HG02870 (cell line): ENCODE measurements around the gene TCERG1L.

Experiments
- ATAC-seq: cut with Tn5 transposase; IDR thresholded peaks from one replicate; pipeline ENCODE4 v1.9.1; 2021; ENCODE audit warnings: mild to moderate bottlenecking, moderate library complexity; ENCODE audit not compliant: unreplicated experiment

TCERG1L gene

DNA sequence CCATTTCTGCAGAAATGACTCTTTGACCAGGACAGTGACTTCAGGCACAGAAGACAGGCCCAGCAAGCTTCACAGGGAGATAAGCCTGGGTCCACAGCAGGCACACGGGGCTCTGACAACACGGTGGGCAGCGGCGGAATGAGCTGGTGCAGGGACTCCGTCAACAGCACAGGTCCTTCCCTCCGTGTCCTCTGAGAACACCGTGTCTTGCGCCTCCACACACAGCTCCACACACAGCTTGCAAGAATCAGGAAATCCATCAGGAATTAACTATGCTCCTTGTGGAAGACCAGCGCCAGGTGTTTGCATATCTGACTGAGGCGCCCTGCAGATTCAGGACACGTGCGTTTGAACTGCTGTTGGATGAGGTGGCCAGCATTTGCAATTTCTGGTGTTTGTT is 39.6 kb downstream of the TCERG1L start:
- no peak for ATAC-seq

DNA sequence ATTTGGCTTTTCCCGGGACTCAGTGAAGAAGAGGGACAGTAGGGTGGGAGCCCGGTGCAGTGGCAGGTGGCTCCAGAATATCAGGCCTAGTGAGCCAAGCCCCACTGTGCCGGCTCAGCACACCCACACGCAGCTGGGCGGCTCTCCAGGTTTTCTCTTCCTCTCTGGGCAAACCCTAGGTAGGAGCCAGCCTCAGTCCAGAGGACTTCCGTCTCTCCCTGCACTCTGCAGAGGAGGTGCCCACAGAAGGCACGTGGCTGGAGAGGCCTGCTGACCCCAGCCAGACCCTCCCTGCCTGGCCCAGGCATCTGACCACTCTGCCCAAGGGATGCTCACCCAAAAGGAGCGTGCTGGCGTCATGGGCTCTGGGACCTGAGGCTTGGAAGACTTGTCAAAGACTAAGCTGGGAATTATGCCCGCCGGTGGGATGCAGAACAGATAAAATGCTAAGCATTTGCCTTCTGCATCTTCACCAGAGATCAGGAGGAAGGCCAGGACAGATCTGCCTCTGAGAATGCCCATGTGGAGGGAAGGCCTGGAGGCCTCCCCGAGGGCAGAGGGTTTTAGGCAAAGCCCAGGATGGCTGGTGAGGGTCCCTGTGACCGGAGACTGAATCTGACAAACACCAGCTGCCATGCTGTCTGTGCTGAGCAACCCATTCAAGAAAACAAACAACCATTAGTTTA is 40.2 kb downstream of the TCERG1L start:
- no peak for ATAC-seq

DNA sequence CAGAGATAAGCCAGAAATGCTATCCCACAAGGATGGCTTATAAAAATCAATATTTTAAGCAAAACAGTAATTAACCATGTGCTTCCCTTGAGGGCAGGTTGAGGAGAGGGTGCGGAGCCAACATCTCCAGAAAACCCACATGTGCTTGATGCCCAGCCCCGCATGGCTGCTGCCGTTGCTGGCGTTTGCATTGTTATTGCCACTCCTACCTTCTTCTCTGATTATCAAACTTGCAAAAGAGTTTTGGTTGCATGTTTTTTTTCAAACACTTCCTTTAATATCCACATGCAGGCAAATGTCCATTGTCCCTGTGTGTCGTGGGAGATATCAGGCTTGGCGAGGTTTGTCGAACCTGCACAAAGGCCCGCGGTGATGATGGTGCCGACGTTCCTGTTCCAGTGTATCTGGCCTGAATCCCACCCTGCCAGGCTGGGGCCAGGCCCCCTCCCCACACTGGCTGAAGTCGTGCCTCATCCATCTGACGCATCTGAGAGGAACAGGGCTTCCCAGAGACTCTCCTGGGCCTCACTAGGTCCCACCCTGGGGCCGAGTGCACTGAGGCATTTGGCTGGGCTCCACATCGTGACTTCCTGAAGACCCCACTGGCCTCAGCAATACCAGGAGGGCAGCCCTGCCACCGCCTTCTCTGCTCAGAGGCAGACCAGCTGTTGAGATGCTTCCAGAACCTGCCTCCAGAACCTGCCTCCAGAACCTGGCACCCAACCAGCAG is 40.9 kb downstream of the TCERG1L start:
- ATAC-seq: no peak

DNA sequence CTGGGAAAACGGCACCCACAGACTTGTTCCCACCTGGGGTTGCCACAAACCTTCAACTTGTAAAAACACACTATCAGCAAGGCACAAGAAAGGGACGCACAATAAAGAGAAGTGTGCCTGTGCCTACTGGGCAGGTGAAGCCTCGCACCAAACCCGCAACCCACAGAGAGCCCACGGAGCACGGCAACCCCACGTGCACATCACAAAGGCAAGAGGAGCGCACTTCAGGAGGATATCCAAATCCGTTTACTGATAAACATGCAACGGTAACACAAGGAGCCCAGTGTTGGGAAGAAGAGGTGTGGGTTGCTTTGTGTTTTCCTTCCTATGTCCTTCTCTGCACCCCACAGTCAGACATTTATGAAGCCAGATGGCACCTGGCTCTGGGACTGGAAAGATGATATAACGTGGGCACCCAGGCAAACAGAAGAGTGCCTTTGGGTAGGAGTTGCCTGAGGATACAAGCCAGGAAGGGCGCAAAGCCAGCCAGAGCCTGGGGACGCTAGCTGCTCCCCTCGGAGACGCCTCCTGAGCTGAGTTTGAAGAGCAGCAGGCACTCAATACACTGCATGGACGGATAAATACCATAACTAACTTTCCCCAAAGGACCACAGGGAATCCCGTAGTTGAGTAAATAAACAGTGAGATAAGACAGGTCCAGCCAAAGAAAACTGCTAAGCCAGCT is 41.6 kb downstream of the TCERG1L start:
- no peak for ATAC-seq

DNA sequence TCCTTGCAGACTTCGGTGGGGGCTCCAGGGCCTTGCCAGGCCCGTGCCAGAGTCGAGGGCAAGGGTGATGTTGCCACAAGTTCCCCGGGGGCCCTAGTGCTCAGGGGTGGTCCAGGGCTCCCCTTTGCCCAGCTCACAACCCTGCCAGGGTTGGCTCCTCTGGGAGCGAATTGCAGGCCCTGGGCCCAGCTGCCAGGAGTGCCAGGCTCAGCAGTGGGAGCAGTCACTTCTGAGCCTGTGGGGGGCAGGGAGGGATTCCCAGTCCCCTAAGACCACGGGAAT is 43.8 kb downstream of the TCERG1L start:
- no peak for ATAC-seq

DNA sequence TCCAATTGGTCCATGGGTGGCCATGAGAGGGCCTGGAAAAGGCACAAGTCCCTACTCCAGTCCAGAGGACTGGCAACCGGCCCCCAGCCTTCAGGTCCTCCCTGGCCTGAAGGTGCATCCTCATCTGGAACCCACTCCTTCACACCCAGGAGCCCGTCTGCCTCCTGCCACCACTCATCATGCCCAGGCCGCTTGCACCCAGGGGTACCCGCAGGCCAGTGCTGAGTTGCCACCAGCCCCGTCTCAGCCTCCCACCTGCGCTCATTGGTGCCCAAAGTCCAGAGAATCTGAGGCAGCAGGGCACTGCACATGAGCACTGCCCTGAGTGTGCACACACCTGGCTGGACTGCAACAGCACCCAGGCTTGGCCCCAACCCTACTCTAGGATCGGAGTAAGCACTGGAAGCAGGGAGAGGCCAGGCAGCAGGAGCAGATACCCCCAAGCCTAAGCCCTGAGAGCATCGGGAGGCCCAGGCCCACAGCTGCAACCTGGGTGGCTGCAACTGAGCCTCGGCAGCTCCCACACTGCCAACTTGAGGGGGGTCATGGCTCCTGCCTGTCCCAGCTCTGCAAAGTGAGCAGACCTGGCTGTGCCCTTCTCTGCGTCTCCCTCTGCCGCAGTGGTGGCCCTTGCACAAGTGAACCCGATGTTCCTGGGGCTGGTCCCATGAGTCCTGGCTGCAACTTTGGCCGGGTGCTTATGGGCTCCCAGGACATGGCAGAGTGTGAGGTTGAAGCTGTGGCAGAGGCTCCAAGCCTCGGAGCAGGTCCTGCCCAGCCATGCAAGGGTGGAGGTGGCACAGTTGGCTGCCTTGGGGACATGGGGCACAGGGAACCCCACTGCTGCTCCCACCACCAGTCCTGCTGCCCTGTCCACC is 44.3 kb downstream of the TCERG1L start:
- ATAC-seq: no peak

DNA sequence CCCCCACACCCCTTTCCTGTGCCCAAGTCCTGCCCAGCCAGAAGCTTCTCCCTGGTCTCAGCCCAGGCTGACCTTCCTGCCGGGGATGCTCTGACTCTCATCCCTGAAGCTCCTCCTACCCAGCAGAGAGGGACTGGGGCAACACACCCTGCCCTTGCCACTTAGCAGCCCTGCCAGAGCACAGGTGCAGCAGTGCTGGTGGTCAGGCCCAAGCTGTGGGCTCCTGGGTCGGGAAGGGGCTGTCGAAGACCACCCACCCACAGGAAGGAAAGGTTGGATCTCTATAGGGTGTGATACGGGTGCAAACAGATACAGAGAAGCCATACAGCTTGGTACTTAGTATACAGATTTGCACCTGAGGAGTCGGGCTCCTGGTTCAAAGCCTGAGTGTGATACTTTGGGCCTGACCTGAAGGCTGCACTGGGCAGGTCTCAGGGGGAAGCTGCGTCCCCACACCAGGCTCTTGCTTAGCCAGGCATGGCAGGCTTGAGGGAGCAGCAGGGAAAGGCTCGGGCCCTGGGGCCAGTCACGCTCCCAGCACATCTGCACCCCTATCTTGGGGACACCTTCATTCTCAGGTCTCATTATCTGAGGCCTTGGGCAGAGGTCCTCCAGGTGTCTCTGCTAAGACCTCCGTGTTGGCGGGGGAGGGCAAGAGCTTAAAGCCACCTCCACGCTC is 47.3 kb downstream of the TCERG1L start:
- no peak for ATAC-seq

DNA sequence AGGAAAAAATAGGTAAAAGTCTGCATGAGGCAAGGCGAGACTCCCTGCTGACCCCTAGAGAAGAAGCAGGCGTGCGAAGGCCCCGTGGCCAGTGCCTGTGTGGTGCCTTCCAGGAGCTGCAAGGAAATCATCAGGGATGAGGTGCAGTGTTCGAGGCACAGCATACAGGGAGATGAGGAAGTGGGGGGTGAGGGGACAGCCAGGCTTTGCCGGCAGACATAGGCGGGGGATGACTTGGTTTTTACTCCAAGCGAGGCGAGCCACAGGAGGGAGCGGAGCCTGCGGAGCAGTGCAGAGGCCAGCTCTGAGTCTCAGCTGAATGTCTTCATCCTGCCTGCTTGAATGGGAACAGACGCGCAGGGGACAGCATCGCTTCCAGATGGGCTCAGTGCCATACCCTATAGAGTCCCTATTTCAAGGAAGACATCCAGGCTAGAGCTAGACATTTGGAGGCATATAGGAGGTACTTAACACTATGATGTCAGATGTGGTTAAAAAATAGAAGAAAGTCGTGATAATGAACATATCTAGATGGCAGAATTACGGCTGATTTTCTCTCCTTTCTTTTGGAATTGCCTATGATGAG is 49.5 kb downstream of the TCERG1L start:
- ATAC-seq: no peak

DNA sequence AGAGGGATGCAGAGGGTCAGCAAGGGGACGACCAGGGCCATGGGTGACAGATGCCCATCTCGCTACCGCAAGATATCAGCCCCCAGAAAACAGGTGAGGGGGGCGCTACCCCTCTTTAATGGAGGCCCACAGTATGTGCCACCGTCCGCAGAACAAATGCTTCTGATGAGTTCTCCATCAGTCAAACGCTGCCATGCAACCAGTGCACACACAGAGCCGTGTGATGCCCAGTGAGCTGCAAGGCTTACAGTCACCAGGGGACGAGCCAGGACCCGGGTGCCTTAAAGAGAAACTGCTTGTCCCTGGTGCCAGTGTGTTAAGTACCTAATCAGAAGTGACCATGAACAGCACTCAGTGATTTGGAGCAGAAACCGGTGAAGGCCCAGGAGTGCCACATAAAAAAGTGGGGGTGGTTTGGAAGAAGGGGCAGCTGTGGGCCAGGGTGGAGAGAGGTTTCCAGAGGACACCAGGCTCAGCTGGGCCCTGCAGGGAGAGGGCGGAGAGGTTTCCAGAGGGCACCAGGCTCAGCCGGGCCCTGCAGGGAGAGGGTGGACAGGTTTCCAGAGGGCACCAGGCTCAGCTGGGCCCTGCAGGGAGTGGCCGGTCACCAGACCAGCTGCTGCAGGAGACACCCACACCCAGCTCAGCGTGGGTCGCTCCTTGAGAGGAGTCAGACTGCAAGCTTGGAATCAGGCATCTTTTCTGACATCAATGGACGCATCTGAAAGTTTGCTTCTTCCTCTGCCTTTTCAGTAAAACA is 50.9 kb downstream of the TCERG1L start:
- ATAC-seq: no peak

DNA sequence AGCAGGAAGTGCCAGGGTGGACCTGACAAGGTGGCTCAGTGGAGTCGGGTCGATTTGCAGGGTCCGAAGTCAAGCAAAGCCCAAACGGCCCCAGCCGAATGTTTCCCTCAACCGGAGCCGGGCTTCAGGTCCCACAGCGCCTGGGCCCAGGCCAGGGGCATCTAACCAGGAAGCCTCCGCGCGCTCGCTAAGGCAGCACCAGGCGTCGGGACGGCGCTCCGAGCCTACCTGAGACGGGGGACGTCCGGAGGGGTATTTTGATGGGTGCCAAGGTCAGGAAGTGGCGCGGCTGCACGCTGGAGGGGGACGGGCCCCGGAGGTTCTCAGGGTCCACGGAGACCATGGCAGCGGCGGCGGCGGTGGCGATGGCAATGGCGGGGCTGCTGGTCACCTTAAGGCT is 51.5 kb downstream of the TCERG1L start:
- ATAC-seq: no peak

DNA sequence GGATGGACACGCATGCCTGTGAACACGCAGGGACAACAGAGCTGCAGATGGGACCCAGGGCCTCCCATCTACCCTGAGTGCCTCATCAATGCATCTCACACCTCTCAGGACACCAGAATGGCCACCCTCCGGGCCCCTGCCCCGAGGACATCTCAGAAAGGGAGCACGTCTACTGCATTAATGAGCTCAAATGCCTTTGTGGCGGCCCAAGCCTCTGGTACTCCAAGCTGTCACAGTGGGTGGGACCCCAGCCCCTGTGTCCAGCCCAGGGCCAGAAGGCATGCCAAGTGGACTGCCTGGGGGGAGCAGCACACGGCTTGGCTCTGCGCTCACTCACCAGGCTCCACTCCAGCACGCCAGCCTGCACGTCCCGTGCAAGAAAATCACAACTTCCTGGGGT is 52.0 kb downstream of the TCERG1L start:
- no peak for ATAC-seq

DNA sequence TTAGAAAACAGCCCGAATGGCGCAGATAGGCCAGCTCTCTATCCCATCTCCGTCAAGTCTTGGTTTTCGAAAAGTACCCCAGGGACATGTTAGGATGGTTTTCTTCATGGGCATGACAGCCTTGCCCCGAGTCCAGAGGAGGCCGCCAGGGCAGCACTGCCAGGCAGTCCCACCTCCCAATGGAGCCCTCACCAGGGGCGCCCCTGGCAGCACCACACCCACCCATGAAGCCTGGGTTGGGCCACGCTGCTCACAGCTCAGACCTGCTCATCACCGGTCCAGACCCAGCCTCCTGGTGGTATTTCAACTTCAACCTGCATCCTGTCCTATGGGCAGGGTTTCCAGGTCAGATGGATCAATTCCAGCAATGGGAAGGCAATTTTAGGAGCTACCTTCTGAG is 53.3 kb downstream of the TCERG1L start:
- ATAC-seq: no peak

DNA sequence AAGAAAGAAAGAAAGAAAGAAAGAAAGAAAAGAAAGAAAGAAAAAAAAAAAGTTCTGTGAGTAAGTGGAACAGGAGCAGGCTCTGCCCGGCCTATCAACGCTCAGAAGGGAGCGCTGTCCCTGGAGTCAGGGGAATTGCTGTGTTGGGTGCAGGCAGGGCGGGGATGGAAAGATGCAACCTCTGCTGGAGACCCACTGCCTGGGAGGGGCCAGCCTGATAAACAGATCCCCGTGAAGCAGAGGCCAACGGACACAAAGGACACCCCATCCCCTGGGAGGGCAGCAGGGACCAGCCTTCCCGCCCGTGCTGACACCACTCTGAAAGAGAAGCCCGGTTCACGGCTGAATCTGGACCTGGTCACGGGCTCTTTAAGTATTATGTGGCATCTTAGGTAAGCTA is 54.5 kb downstream of the TCERG1L start:
- ATAC-seq: no peak

DNA sequence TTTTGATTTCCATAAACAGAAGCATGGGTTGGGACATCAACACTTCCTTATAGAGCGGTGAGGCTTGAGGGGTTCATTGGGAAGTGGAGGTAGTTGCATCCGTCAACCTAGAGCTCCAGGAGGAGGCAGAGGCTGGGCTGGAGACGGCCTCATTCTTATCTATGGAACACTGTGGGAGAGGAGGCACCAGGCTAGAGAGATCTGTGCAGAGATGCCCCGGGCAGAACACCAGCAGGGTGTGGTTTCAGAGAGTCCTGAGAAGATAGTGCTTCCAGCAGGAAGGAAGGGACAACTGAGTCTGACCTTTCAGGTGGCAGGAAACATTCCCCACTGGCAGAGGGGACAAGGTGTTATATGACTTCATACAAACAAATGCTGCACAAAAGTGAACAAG is 56.7 kb downstream of the TCERG1L start:
- no peak for ATAC-seq

DNA sequence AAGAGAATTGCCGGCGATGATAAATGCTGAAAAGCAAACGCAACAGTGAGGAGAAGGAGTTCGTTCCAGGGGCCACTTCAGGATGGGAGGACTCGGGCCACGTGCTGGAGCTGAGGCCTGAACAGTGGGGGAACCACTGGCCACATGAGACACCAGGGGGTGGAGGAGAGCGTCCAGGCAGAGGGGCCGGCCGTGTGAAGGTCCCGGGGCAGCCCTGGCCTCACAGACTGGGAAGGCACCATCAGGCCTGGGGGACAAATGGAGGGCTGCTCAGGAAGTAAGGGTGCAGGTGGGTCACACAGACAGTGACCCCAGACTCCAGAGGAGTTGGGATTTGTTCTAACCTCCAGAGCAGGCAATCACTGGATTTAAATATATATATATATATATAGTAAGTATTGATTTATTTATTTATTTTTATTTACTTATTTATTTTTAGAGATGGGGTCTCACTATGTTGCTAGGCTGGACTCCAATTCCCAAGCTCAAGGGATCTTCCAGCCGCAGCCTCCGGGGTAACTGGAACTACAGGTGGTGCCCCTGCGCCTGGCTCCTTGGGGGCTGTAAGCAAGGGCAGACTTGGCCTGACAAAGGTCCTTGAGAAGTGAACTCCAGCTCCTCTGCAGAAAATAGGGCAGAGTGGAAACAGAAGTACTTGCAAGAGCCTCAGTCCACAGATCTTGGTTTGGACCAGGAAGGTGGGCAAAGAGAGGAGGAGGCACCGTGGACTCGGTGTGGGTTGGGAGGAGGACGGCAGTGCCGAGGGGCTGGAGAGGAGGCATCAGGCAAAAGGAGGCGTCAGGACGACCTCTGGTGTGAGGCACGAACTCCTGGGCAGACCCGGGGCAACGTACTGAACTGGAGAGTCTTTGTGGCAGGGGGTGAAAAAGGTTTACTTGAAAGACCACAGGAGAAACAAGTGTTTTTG is 57.3 kb downstream of the TCERG1L start:
- ATAC-seq: no peak

DNA sequence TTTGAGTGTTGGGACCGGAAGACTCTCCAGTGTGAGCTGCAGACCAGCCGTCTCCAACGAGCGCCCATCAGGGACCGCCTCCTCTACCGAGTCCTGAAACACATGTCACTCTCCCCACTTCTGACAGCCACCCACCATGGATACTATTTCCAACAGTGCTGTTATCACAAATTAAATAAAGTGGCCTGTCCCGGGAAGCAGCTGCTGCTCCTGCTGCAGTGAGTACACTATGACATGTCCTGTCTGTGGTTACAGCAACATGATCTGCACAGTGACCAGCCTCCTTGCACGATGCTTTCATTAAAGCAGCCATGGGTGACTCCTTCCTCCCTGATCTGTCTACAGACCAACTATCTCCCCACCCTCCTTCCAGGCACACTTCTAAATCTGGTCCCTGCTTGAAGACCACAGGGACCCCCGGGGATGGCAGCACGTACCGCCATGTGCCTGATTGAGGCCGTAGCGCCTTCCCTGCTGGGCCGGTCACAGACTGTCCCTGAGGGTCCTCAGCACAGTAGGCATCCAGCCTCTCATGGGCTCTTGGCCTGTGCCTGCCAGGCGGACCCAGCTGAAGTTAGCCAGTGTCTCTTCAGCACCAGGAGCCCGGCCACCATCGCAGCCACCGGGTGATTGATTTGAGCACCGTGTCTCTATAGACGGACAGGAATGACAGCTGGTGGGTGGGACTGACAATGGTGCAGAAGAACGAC is 58.8 kb downstream of the TCERG1L start:
- no peak for ATAC-seq

DNA sequence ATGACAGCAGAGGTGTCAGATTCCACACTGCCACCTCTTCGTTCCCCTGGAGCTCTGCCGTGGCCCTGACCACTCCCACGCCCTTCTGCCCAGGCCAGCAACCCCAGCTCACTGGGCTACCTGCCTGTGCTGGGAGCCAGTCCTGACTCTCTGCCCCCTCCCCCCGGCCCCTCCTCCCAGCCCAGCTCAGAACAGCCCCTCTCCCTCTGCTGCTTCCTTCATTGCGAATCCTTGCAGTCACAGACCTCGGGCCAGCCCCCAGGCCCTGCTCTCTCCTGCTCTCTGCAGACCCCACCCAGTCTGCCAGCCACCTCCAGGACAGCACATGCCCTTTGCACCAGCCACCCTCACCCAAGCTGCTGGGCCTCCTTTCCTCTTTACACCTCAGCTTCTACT is 60.4 kb downstream of the TCERG1L start:
- ATAC-seq: no peak
